Activated CD8-positive, alpha-beta memory T cell treated with anti-CD3 and anti-CD28 coated beads for 24 hours (primary cell): ENCODE measurements around the gene KIAA1586.
"Not testable (repeated sequence)": the region's sequence is repeated elsewhere in the genome, so short reads cannot be mapped to it uniquely, and the experiment has no call there.

Source experiments
- DNase-seq: peaks from one replicate; pipeline ENCODE4 v3.0.0-alpha.2; 2020

Gene KIAA1586

GRCh38 chr6:57047257-57047585, 728 bp downstream of the KIAA1586 start:
- DNase-seq, result not testable (repeated sequence)

GRCh38 chr6:57047859-57048258, 1.4 kb downstream of the KIAA1586 start:
- DNase-seq, result not testable (repeated sequence)

GRCh38 chr6:57048577-57048976, 2.1 kb downstream of the KIAA1586 start:
- no peak for DNase-seq

GRCh38 chr6:57063847-57064246, 17.4 kb downstream of the KIAA1586 start:
- DNase-seq, result no peak

- no peak for DNase-seq
Measured at GRCh38 chr6:57064809-57065208, 18.3 kb downstream of the KIAA1586 start.

GRCh38 chr6:57068061-57068460, 21.6 kb downstream of the KIAA1586 start:
- DNase-seq, result no peak

- DNase-seq, result no peak
Measured at GRCh38 chr6:57069228-57069627, 22.7 kb downstream of the KIAA1586 start.

- DNase-seq, result no peak
Measured at GRCh38 chr6:57069920-57070331, 23.4 kb downstream of the KIAA1586 start.

- DNase-seq, result no peak
Measured at GRCh38 chr6:57072108-57072507, 25.6 kb downstream of the KIAA1586 start.

GRCh38 chr6:57074383-57074782, 27.9 kb downstream of the KIAA1586 start:
- DNase-seq, result no peak

- DNase-seq, result no peak
Measured at GRCh38 chr6:57075092-57075491, 28.6 kb downstream of the KIAA1586 start.

- DNase-seq, result no peak
Measured at GRCh38 chr6:57078531-57079207, 32.2 kb downstream of the KIAA1586 start.

- DNase-seq, result no peak
Measured at GRCh38 chr6:57085471-57085870, 39.0 kb downstream of the KIAA1586 start.

- no peak for DNase-seq
Measured at GRCh38 chr6:57086843-57087242, 40.4 kb downstream of the KIAA1586 start.

- no peak for DNase-seq
Measured at GRCh38 chr6:57087916-57088315, 41.4 kb downstream of the KIAA1586 start.

- DNase-seq, result no peak
Measured at GRCh38 chr6:57089265-57089664, 42.8 kb downstream of the KIAA1586 start.

GRCh38 chr6:57089687-57090457, 43.4 kb downstream of the KIAA1586 start, which contains the start of gene ZNF451:
Gene ZNF451, plus strand, starts transcription at chr6:57090188. Its CDS starts 66 bp downstream, at chr6:57090254.
- peak; percentile 99 for DNase-seq

- DNase-seq, result not testable (repeated sequence)
Measured at GRCh38 chr6:57090458-57091067, 44.1 kb downstream of the KIAA1586 start.

GRCh38 chr6:57091375-57091774, 44.9 kb downstream of the KIAA1586 start:
- DNase-seq, result not testable (repeated sequence)

GRCh38 chr6:57094689-57095088, 48.2 kb downstream of the KIAA1586 start:
- DNase-seq, result no peak

GRCh38 chr6:57097596-57097995, 51.1 kb downstream of the KIAA1586 start:
- DNase-seq, result no peak

GRCh38 chr6:57102976-57103375, 56.5 kb downstream of the KIAA1586 start:
- DNase-seq, result no peak

- DNase-seq, result no peak
Measured at GRCh38 chr6:57104336-57104735, 57.8 kb downstream of the KIAA1586 start.
